Measurements from ENCODE around the gene PIGO. TPM values are rescaled to one million over a fixed set of nuclear protein-coding genes. Genes with fewer than 3 reads are reported as not detected.
A peak's percentile ranks its signal among the peaks of the same experiment; 100 is the strongest.

The PIGO gene
- total and polyA plus RNA-seq, 9 of the 15 experiments (the other 6 are each of a cell fraction or from before 2014, with no cell fraction given): 5.4 to 13.7 (median 9.7) TPM

DNA sequence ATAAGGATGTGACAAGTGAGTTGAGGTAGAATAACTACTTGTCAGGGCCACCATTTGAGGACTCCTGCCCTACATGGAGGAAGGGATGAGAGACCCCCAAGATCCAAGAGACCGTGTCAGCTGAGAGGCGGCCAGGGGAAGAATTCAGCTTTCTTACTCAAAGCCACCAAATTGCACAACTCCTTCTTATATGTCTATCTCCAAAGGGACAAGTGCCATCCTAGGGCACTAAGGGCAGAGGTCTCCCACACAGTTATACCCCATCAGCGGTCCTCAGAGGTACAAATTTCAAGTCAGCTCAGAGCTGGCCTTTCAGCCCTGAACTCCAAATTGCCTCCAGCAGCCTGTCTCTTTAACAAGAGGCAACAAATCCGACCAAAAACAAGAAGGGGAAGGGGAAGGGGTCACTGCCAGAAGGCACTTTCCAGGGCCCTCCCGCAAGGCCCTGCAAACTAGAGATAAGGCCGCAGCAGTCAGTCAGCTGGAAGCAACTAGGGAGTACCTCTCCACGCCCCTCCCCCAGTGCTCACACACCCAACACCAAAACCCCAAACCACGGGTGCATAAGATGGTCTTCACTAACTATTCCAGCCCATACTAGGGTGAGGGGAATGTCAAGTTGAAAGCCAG is 12.7 kb upstream of the PIGO start (continued):
- TF ChIP-seq NFIX (CRISPR knock-in tag; IDR thresholded peaks at IDR 0.05; ENCODE audit: low read depth) (no peak), KLF16 (IDR thresholded peaks at IDR 0.05) (peak; percentile 95), ZBTB26 (CRISPR knock-in tag; IDR thresholded peaks at IDR 0.05) (no peak), EGR1 (conservative IDR thresholded peaks at IDR 0.05) (no peak), PHF8 (IDR thresholded peaks at IDR 0.05; ENCODE audit: borderline replicate concordance, low read length) (no peak), NFRKB (IDR thresholded peaks at IDR 0.05; ENCODE audit: low read depth) (no peak), MBD2 (IDR thresholded peaks at IDR 0.05; ENCODE audit: borderline replicate concordance, low read depth) (peak; percentile 73), ZNF282 (CRISPR knock-in tag; IDR thresholded peaks at IDR 0.05) (no peak), RFX5 (IDR thresholded peaks at IDR 0.05; ENCODE audit: low read depth, low read length) (no peak), CTBP1 (IDR thresholded peaks at IDR 0.05; ENCODE audit: borderline replicate concordance) (no peak), SP1 (CRISPR knock-in tag; IDR thresholded peaks at IDR 0.05) (0 out of 2 replicates have a peak, but pooled peaks have one; percentile 14), HNRNPL (IDR thresholded peaks at IDR 0.05; ENCODE audit: low read depth, low read length) (no peak), NFXL1 (CRISPR knock-in tag; IDR thresholded peaks at IDR 0.05) (no peak)
- TF ChIP-seq, protein P1, sequence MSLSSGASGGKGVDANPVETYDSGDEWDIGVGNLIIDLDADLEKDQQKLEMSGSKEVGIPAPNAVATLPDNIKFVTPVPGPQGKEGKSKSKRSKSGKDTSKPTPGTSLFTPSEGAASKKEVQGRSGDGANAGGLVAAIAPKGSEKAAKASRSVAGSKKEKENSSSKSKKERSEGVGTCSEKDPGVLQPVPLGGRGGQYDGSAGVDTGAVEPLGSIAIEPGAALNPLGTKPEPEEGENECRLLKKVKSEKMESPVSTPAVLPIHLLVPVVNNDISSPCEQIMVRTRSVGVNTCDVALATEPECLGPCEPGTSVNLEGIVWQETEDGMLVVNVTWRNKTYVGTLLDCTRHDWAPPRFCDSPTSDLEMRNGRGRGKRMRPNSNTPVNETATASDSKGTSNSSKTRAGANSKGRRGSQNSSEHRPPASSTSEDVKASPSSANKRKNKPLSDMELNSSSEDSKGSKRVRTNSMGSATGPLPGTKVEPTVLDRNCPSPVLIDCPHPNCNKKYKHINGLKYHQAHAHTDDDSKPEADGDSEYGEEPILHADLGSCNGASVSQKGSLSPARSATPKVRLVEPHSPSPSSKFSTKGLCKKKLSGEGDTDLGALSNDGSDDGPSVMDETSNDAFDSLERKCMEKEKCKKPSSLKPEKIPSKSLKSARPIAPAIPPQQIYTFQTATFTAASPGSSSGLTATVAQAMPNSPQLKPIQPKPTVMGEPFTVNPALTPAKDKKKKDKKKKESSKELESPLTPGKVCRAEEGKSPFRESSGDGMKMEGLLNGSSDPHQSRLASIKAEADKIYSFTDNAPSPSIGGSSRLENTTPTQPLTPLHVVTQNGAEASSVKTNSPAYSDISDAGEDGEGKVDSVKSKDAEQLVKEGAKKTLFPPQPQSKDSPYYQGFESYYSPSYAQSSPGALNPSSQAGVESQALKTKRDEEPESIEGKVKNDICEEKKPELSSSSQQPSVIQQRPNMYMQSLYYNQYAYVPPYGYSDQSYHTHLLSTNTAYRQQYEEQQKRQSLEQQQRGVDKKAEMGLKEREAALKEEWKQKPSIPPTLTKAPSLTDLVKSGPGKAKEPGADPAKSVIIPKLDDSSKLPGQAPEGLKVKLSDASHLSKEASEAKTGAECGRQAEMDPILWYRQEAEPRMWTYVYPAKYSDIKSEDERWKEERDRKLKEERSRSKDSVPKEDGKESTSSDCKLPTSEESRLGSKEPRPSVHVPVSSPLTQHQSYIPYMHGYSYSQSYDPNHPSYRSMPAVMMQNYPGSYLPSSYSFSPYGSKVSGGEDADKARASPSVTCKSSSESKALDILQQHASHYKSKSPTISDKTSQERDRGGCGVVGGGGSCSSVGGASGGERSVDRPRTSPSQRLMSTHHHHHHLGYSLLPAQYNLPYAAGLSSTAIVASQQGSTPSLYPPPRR (CRISPR knock-in tag; IDR thresholded peaks at IDR 0.05; ENCODE audit: borderline replicate concordance): no peak

Measured in K562 (cell line).